GM20000 (cell line): ENCODE data around the gene TOP1.

Source experiments
- DNase-seq: peaks from one replicate; pipeline ENCODE4 v3.0.0; 2012; ENCODE audit warnings: low spot score
- CTCF ChIP-seq: IDR thresholded peaks from 2 replicates; pipeline ENCODE4 v1.5.1; 2012; ENCODE audit warnings: mild to moderate bottlenecking, control low read depth; ENCODE audit errors: extremely low read depth, missing control alignments

TOP1 gene

DNA sequence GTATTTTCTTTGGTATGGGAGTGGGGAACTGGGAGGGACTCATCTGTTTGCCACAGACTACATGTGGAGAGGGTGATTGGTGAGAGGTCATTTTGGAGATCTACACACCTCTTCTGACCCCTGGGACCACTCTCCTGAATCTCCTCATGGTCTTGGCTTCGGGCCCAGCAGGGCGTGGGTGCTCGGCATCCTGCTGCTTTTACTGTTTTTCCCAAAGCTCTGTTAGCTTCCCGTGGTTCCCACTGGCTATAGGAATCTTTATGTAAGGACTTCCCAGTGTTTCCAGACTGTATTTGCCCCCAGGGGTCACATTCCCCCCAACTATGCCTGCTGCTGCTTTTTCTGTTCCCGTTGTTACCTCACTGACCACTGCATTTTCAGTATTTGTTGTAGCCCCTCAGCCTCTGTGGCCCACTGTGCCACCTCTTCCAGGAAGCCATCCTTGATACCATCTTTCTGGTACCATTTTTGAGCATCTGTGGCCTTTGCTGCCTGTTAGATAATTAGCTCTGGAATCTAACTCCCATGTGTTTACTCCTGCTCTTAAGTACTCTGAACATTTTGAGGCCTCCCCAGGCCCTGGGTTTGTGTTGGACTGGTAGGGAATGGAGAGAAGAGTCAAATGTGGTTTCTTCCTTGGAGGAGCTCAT is 123.6 kb downstream of the TOP1 start:
- DNase-seq = no peak
- no peak for TF ChIP-seq CTCF

GRCh38 chr20:41154436-41155176 is 126.0 kb downstream of the TOP1 start:
- no peak for TF ChIP-seq CTCF
- DNase-seq = no peak

DNA sequence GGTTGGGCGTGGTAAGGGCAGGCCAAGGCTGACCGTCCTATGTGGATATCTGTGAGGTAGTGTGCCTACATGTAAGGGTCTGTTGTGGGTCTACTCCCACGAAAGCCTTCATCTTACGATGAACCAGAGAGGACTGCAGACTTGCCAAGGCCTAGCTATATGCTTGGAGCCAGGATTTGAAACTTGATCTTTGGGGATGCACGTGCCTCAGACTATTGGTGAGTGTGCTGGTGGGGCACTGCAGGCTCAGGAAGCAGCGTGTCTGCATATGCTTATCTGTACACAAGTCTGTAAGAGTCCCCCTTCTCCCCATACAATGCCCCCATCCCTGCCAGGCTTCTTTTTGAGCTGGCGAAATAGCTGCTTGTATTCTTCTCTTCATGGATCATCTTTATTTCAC is 126.6 kb downstream of the TOP1 start:
- TF ChIP-seq CTCF = no peak
- DNase-seq = no peak

GRCh38 chr20:41158082-41158625 is 129.5 kb downstream of the TOP1 start:
- TF ChIP-seq CTCF = no peak
- no peak for DNase-seq

DNA sequence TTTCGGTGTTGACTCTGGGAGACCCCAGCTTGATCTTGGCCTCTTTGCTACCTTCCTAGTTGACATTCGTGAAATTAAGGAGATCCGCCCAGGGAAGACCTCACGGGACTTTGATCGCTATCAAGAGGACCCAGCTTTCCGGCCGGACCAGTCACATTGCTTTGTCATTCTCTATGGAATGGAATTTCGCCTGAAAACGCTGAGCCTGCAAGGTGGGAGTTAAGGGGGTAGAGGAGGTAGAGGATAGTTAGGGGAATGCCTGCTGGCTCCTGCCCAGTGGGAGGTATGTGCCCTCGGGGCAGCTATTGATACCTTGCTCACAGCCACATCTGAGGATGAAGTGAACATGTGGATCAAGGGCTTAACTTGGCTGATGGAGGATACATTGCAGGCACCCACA is 130.9 kb downstream of the TOP1 start:
- TF ChIP-seq CTCF = no peak
- no peak for DNase-seq

DNA sequence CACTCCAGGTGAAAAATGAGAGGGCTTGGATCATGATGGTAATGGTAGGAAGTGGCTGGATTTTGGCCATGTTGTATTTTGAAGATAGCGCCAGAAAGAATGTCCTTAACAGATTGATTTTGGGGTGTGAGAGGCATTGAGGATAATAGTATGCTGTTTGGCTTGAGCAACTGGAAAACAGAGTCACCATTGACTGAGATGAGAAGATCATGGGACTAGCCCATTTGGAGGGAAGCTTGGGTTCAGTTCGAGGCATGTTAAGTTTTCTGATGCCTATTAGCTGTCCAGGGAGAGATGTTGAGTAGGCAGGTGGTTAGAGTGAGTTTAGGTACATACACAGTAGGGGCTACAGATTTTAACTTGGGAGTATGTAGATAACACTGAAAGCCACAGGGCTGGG is 132.1 kb downstream of the TOP1 start:
- no peak for TF ChIP-seq CTCF
- no peak for DNase-seq

GRCh38 chr20:41161886-41162285 is 133.3 kb downstream of the TOP1 start:
- TF ChIP-seq CTCF = no peak
- DNase-seq = no peak
